Omental fat pad (tissue), 4 donors: Measurements from ENCODE around the gene MECR. TPM values are rescaled to one million over a fixed set of nuclear protein-coding genes. Genes with fewer than 3 reads are reported as not detected.

Experiments used
- ATAC-seq: fragments of 150-250 bp; one replicate; pipeline ENCODE4 v1.9.1; 2016; ENCODE audit warnings: mild to moderate bottlenecking, moderate library complexity; ENCODE audit not compliant: low FRiP score
- DNase-seq: peaks from one replicate; pipeline ENCODE4 v3.0.0-alpha.2; 2019; ENCODE audit warnings: low spot score
- CTCF ChIP-seq, 3 donors: fragments of 450-650 bp; IDR thresholded peaks; one replicate each; pipeline ENCODE4 v1.5.1; 2016 to 2017; ENCODE audit warnings: antibody characterized with exemption in 3 of 3, mild to moderate bottlenecking in 3 of 3, moderate library complexity in 2 of 3
- total RNA-seq, 4 donors: library from RNA; depleted of rRNA; stranded (reverse); fragments of >200 nt; gene quantifications; one replicate each; pipeline ENCODE4 v1.1.0, GENCODE V29; 2016

The MECR gene
- total RNA-seq, 4 donors from 2014 or later: 18.0 to 29.4 (median 20.8) TPM

GRCh38 chr1:29208442-29208841 lies 22.3 kb downstream of the MECR start:
- no peak for ATAC-seq
- TF ChIP-seq CTCF (IDR thresholded peaks at IDR 0.05): no peak
- DNase-seq: no peak

- peak; percentile 97 for ATAC-seq
- TF ChIP-seq CTCF (IDR thresholded peaks at IDR 0.05): peak in 2 of 3 donors; percentile 67 to 76
Measured at GRCh38 chr1:29202584-29203340, 28.0 kb downstream of the MECR start.

GRCh38 chr1:29202053-29202452 lies 28.7 kb downstream of the MECR start:
- DNase-seq (no peak), ATAC-seq (no peak)
- TF ChIP-seq CTCF (IDR thresholded peaks at IDR 0.05): no peak

More at GRCh38 chr1:29202584-29203340, 28.0 kb downstream of the MECR start:
- DNase-seq: peak; percentile 100

GRCh38 chr1:29201595-29202051 lies 29.1 kb downstream of the MECR start:
- TF ChIP-seq CTCF (IDR thresholded peaks at IDR 0.05): no peak
- ATAC-seq (no peak), DNase-seq (no peak)

GRCh38 chr1:29200906-29201594 lies 29.7 kb downstream of the MECR start:
- DNase-seq (no peak), ATAC-seq (no peak)
- TF ChIP-seq CTCF (IDR thresholded peaks at IDR 0.05): no peak

- ATAC-seq (no peak), DNase-seq (no peak)
- TF ChIP-seq CTCF (IDR thresholded peaks at IDR 0.05): no peak
Measured at GRCh38 chr1:29197993-29198392, 32.7 kb downstream of the MECR start.

- DNase-seq (no peak), ATAC-seq (no peak)
- TF ChIP-seq CTCF (IDR thresholded peaks at IDR 0.05): no peak
Measured at GRCh38 chr1:29197590-29197924, 33.2 kb downstream of the MECR start.
